ENCODE measurements around the gene CEP57L1.
"Not testable (repeated sequence)": the region's sequence is repeated elsewhere in the genome, so short reads cannot be mapped to it uniquely, and the experiment has no call there.

CEP57L1 gene

GRCh38 chr6:109073344-109074132 is 21.8 kb upstream of the CEP57L1 start:
- DNase-seq (ENCODE audit: insufficient read length, low spot score) (peak; percentile 45), FAIRE-seq (peak; percentile 9)

- no peak for FAIRE-seq
- no peak for DNase-seq (ENCODE audit: insufficient read length, low spot score)
These were observed 21.2 kb upstream of the CEP57L1 start for GRCh38 chr6:109074133-109074415.

DNA sequence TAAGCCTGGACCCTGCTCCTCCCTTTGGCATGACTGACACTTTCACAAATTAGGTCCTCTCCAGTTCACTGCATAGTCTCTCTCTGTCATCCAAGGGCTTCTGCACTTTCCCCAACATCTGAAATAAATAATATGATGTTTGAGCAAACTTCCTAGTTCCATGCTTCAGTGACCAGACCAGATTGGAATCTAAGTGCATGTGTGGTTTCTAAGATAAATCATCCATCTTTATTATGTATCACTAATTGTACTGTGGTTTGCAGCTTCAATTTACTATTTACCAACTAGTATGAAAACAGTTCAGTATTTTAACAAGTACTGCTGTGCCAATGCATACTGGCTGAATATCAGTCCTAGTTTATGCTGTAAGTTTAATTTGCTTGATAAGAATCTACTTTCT is 19.4 kb upstream of the CEP57L1 start:
- DNase-seq (ENCODE audit: insufficient read length, low spot score) = no peak
- FAIRE-seq = no peak

GRCh38 chr6:109076377-109076776 is 18.9 kb upstream of the CEP57L1 start:
- DNase-seq (ENCODE audit: insufficient read length, low spot score) = no peak
- FAIRE-seq = no peak

DNA sequence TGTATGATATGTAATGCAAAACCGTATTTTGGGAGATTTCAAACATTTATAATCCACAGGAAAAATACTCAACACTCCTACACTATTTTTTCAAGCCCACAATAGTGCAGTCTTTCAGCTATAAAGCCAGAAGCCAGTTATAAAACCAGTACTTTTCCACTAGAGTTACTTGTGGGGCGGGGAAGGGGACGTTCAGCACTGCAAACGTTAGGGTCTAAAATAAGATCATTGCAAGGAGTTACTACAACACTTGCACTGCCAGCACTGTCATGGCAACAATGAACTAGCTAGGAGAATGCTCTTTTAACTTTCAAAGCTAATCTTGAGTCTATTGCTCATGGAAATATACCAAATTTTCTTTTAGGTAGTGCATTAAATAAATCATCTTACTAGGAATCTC is 15.3 kb upstream of the CEP57L1 start:
- no peak for DNase-seq (ENCODE audit: insufficient read length, low spot score)
- FAIRE-seq = no peak

DNA sequence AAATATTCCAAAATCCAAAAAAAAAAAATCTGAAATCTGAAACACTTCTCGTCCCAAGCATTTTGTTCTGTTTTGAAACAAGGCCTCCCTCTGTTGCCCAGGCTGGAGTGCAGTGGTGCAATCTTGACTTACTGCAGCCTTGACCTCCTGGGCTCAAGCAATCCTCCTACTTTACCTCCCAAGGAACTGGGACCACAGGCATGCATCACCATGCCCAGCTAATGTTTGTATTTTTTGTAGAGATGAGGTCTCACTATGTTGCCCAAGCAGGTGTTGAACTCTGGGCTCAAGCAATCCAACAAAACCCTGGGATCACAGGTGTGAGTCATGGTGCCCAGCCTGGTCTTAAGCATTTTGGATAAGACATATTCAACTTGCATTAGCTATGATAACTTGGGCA is 14.3 kb upstream of the CEP57L1 start:
- FAIRE-seq (no peak), DNase-seq (ENCODE audit: insufficient read length, low spot score) (no peak)

- FAIRE-seq (no peak), DNase-seq (ENCODE audit: insufficient read length, low spot score) (no peak)
These were observed 13.7 kb upstream of the CEP57L1 start for GRCh38 chr6:109081516-109082187.

DNA sequence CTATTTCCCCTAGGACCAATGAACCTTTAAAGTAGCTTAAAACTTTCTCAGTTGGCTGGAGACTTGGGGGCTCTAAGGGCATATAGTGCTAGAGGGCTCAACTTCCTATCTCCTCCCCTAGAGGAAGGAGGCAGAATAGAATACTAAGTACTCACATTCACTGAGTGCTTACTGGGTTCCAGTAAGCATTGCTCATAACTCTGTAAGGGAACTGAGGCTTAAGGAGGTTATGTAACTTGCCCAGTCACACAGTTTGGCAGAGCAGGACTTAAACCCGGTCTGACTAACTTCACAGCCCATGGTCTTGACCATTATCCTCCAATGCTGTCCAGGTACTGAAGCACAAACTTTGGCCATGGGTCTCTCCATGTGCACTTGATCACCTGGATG is 13.1 kb upstream of the CEP57L1 start:
- DNase-seq (ENCODE audit: insufficient read length, low spot score) = no peak
- no peak for FAIRE-seq

DNA sequence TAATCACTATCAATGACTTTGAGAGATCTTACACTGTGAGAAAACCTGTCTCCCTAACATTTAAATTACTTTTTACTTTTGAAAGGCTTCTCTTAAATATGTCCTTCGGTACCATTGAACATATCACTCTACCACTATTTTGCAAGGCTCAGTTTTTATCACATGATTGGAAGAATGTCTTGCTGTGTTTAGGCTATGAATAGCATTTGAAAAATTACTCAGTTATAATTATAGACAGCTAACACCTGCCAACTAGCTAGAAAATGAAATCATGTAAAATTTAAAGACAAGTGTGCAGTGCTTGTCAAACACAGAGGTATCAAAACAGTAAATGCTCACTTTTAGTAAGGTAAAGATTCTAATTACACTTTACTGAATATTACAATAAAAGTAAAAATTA is 11.7 kb upstream of the CEP57L1 start:
- FAIRE-seq = no peak
- DNase-seq (ENCODE audit: insufficient read length, low spot score) = no peak

DNA sequence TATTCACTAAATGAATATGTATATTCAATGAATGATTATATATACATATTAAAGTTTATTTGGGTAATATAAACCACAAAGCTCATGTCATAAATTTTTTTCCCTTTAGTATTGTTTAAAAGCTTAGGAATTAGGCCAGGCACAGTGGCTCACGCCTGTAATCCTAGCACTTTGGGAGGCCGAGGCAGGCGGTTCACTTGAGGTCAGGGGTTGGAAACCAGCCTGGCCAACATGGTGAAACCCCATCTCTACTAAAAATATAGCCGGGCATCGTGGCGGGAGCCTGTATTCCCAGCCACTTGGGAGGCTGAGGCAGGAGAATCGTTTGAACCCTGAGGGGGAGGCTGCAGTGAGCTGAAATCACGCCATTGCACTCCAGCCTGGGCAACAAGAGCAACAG is 11.2 kb upstream of the CEP57L1 start:
- not testable (repeated sequence) for DNase-seq (ENCODE audit: insufficient read length, low spot score); FAIRE-seq

- no peak for FAIRE-seq
- DNase-seq (ENCODE audit: insufficient read length, low spot score) = no peak
These were observed 7.5 kb upstream of the CEP57L1 start for GRCh38 chr6:109087661-109088264.

DNA sequence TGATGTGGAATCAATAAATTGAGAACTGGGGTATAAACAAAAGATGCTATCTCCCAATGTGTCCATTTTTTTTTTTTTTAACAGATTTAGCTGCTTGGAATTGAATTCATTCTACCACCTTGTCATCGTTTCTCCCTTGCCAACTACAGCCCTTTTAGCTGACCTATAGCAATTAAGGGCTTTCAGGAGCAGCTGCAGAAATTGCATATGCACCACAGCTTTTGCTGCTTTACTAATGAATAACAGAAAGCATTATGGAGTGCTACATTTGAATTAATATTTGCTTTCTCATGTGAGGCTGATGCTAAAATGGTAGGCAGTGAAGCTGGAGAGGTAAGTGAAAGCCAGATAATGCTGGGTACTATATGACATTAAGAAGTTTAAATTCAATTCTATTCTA is 6.3 kb upstream of the CEP57L1 start:
- FAIRE-seq (no peak), DNase-seq (ENCODE audit: insufficient read length, low spot score) (no peak)

- DNase-seq (ENCODE audit: insufficient read length, low spot score) (no peak), FAIRE-seq (no peak)
These were observed 3.8 kb upstream of the CEP57L1 start for GRCh38 chr6:109091314-109092024.

DNA sequence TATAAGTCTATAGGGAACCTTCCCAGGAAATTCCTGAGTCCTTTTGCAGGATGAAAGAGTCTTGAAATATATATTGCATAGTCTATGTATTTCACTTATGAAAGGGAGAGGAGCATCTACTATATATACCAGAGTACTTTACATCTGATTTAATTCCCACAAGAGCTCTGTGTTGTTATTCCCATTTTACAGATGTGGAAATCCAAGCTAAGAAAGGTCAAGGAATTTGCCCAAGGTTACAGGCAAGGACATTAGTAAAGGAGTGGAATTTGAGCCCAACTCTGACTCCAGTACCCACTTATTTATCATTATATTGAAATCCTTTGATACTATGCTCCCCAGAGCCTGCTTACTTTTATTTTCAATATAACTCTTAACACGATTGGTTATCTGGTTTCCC is 3.2 kb upstream of the CEP57L1 start:
- no peak for DNase-seq (ENCODE audit: insufficient read length, low spot score)
- FAIRE-seq = no peak

- DNase-seq (ENCODE audit: insufficient read length, low spot score) (peak; percentile 4), FAIRE-seq (no peak)
These were observed 1.4 kb upstream of the CEP57L1 start for GRCh38 chr6:109093732-109094415.

GRCh38 chr6:109094416-109095035 is 781 bp upstream of the CEP57L1 start, which contains the start of gene SESN1:
Gene SESN1 (minus strand): TSS chr6:109094846. CDS start chr6:109094073, 773 bp downstream.
- peak; percentile 16 for FAIRE-seq
- DNase-seq (ENCODE audit: insufficient read length, low spot score) = peak; percentile 63

DNA sequence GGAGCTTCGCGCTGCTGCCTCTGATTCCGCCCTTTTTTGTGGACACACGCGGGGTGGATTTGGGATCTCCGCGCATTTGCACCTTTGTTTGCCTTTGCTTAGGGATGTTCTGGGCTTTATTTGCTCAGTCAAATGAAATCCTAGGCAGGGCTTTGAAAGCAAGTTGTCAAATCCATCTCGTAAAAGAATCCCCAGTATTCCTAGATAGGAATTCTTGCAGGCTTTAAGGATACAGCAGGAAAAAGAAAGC is 453 bp downstream of the CEP57L1 start:
- no peak for FAIRE-seq
- DNase-seq (ENCODE audit: insufficient read length, low spot score) = no peak

DNA sequence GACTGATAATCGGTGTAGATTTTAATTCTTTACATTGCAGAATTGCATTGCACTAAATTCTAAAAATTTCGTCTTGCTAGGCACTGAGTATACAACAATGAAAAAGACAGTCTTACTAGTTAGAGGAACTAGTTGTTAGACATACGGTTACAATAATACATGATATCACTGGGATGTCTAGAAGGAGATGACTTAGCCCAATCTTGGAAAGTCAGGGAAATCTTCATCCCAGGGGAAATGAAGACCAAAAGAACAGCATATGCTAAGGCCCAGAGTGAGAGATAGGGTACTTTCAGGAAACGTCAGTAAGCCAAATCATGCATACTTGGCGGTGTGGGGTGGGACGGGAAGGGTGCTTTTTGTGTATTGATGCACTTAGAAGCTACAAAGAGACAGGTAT is 901 bp downstream of the CEP57L1 start:
- FAIRE-seq (no peak), DNase-seq (ENCODE audit: insufficient read length, low spot score) (no peak)

- no peak for DNase-seq (ENCODE audit: insufficient read length, low spot score)
- no peak for FAIRE-seq
These were observed 2.4 kb downstream of the CEP57L1 start for GRCh38 chr6:109097661-109098060.

DNA sequence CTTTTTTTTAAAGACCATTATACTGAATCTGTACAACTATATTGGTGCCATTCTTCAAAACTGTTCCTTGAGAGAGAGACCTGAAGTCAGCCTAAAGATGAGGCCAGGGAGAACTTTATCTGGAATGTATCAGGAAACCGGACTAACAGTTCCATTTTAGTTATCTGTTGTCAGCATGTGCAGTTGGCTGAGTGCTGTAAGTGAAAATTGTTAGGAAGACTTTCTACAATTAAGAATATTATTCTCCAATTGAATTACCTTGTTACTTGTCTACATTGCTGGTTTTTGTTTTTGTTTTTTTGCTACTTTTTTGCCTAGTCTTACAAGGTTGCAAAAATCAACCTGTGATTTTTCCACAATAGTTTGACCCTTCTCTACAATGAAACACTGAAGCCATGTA is 7.5 kb downstream of the CEP57L1 start:
- DNase-seq (ENCODE audit: insufficient read length, low spot score) = no peak
- FAIRE-seq = no peak

DNA sequence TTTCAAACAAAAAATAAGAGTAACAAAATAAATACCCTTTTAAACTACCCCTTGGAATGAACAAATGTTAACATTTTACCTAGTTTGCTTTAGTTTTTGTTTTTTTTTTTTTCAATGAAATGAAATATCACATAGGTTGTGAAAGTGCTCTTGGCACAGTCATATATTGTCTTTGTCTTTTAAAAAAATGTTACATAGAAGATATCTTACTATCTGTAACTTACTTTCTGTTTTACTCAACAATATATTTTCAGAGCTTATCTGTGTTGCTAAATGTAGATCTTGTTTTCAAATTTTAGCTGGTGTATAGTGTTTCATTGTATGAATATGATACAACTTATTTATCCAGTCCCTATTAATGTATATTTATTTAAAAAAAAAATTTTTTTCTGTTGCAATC is 8.6 kb downstream of the CEP57L1 start:
- FAIRE-seq = no peak
- DNase-seq (ENCODE audit: insufficient read length, low spot score) = no peak
